Esophagus muscularis mucosa (tissue), 4 donors: Measurements from ENCODE around the gene PLPP7. TPM values are rescaled to one million over a fixed set of nuclear protein-coding genes. Genes with fewer than 3 reads are reported as not detected.

ENCODE experiments used
- DNase-seq: peaks from one replicate; pipeline ENCODE4 v3.0.0-alpha.2; 2017; ENCODE audit errors: extremely low spot score
- H3K27ac ChIP-seq, 4 donors: fragments of 200-600 bp; sonication (generic); replicated peaks in 1 of 4; 1 replicate in 3 of 4; 2 replicates in 1 of 4; pipeline ENCODE4 v1.5.1; 2016 to 2019; ENCODE audit warnings: mild to moderate bottlenecking in 1 of 4
- H3K27me3 ChIP-seq, 4 donors: fragments of 200-600 bp; sonication (generic); one replicate each; pipeline versions ENCODE4 v1.5.1 to v1.6.0; 2016 to 2019
- H3K36me3 ChIP-seq, 4 donors: fragments of 200-600 bp; sonication (generic); one replicate each; pipeline ENCODE4 v1.5.1; 2016 to 2019
- H3K4me1 ChIP-seq, 4 donors: fragments of 200-600 bp; sonication (generic); one replicate each; pipeline ENCODE4 v1.5.1; 2016 to 2019
- H3K4me3 ChIP-seq, 4 donors: fragments of 200-600 bp; sonication (generic); 1 replicate in 2 of 4; 2 replicates in 2 of 4; pipeline ENCODE4 v1.5.1; 2016 to 2019; ENCODE audit warnings: mild to moderate bottlenecking in 4 of 4, moderate library complexity in 1 of 4
- H3K9me3 ChIP-seq, 4 donors: fragments of 200-600 bp; sonication (generic); 1 replicate in 3 of 4; 2 replicates in 1 of 4; pipeline ENCODE4 v1.5.1; 2016 to 2019
- CTCF ChIP-seq, 3 experiments: fragments of 200-600 bp in 2 of 3; fragments of 450-650 bp in 1 of 3; sonication (generic) in 2 of 3; IDR thresholded peaks; one replicate each; pipeline ENCODE4 v1.5.1; 2017 to 2019; ENCODE audit warnings: antibody characterized with exemption in 3 of 3, mild to moderate bottlenecking in 2 of 3, moderate library complexity in 1 of 3
- EP300 ChIP-seq: sonication (generic); formaldehyde crosslinking; IDR thresholded peaks from one replicate; pipeline ENCODE4 v1.6.1; 2017; ENCODE audit warnings: antibody characterized with exemption
- POLR2A ChIP-seq: fragments of 450-650 bp; IDR thresholded peaks from one replicate; pipeline ENCODE4 v1.6.1; 2017; ENCODE audit warnings: antibody characterized with exemption, moderate library complexity, mild to moderate bottlenecking, low read depth
- POLR2AphosphoS5 ChIP-seq, 2 donors: sonication (generic); formaldehyde crosslinking; IDR thresholded peaks; one replicate each; pipeline ENCODE4 v1.6.1; 2017; ENCODE audit warnings: antibody characterized with exemption in 2 of 2
- WGBS: methylation state at CpG from one replicate; pipeline ENCODE4 v1.1.5; 2018; 5-methylcytosine and 5-hydroxymethylcytosine counted together
- intact Hi-C: fragments of 100-400 bp; cut with DNase I; formaldehyde crosslinking; loops from one replicate; pipeline ENCODE4 v1.15.1; 2023
- total RNA-seq, 4 donors: library from RNA; depleted of rRNA; stranded (reverse); fragments of >200 nt; gene quantifications; one replicate each; pipeline versions ENCODE4 v1.1.0 to v1.2.1, GENCODE V29; 2016

Gene PLPP7
- total RNA-seq, 4 donors from 2014 or later = 11.4 to 22.5 (median 14.4) TPM

- no peak overlapping the region for H3K4me3 ChIP-seq
- 64% methylated on average over 15 of the region's 15 CpGs for WGBS
- peaks cover 26 to 35% (median 28%) of the 10 kb centered on the region in 4 donors for H3K4me1 ChIP-seq
- TF ChIP-seq POLR2AphosphoS5 (IDR thresholded peaks at IDR 0.05) (no peak), CTCF (IDR thresholded peaks at IDR 0.05) (no peak), POLR2A (no peak), EP300 (no peak)
- H3K27me3 ChIP-seq = no peaks in the 10 kb centered on the region
- H3K27ac ChIP-seq = no peak overlapping the region
- H3K9me3 ChIP-seq = no peaks in the 10 kb centered on the region
- peaks cover 0 to 44% (median 17%) of the 10 kb centered on the region in 4 donors for H3K36me3 ChIP-seq
- intact Hi-C loops = no loop called here
- no peak for DNase-seq
These were observed 31.3 kb upstream of the PLPP7 start for GRCh38 chr9:131258186-131258585.

DNA sequence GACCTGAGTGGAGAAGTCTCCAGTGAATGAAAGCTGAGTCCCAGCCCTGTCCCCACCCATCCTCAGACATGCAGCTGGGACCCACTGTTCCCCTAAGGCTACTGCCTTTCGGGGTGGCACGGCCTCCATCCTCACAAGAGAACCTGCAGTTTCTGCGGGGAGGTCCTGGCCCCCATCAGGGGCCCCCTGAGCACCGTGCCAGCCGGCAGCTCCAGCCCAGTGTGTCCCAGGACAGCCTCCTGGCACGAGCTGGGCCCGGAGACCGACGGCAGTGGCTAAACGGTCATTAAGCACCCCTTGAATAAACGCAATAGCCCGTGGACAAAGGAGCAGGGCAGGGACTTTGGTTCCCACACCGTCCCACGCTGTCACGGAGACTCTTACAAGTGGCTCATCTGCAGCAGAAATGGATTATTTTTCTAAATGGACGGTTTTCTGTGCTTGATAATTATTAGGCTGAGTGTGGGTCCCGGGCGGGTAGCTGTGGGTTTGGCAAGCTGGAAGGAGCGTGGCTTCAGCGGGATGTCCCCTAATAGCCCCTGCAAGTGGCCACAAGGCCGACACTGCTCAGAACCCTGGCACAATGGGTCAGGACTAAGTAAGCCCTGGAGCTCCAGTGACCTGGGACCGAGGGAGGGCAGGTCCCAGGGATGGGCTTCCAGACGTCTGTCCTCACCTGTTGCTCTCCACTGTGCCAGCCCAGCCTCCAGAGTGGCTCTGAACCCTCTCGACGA is 30.7 kb upstream of the PLPP7 start:
- H3K27me3 ChIP-seq = no peaks in the 10 kb centered on the region
- peaks cover 26 to 32% (median 28%) of the 10 kb centered on the region in 4 donors for H3K4me1 ChIP-seq
- 80% methylated on average over 3 of the region's 25 CpGs for WGBS
- DNase-seq = no peak
- no peak for TF ChIP-seq EP300
- TF ChIP-seq CTCF (IDR thresholded peaks at IDR 0.05) = no peak
- no peak for TF ChIP-seq POLR2AphosphoS5 (IDR thresholded peaks at IDR 0.05)
- no peak for TF ChIP-seq POLR2A
- intact Hi-C loops = no loop called here
- no peak overlapping the region for H3K27ac ChIP-seq
- no peaks in the 10 kb centered on the region for H3K9me3 ChIP-seq
- H3K4me3 ChIP-seq = no peak overlapping the region
- H3K36me3 ChIP-seq = peaks cover 0 to 44% (median 17%) of the 10 kb centered on the region in 4 donors

DNA sequence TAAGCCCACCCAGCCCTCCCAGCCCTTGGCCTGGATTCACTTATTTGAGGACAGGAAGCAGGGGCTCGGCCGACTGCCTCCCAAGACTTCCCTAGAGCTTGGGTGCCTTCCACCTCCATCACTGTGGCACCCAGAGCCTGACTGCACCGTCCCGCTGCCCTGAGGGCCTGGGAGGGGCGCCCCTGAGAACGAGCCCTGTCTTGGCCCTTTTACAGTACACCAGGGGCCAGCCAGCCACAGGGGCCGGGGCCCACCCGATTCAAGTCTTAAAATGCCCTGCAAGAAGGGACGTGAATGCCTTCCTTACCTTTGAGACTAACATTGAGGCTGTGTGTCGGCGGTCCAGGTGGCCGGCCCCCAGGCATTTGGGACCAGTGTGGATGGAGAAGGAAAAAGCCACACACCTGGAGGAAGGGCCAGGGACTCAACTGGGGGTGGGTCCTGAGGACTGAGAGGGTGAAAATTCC is 30.1 kb upstream of the PLPP7 start:
- peaks cover 26 to 34% (median 28%) of the 10 kb centered on the region in 4 donors for H3K4me1 ChIP-seq
- H3K36me3 ChIP-seq = peaks cover 0 to 44% (median 17%) of the 10 kb centered on the region in 4 donors
- H3K27me3 ChIP-seq = no peaks in the 10 kb centered on the region
- no peak overlapping the region for H3K4me3 ChIP-seq
- intact Hi-C loops = no loop called here
- TF ChIP-seq CTCF (IDR thresholded peaks at IDR 0.05) (no peak), EP300 (no peak), POLR2A (no peak), POLR2AphosphoS5 (IDR thresholded peaks at IDR 0.05) (no peak)
- 100% methylated on average over 5 of the region's 12 CpGs for WGBS
- no peaks in the 10 kb centered on the region for H3K9me3 ChIP-seq
- no peak overlapping the region for H3K27ac ChIP-seq
- no peak for DNase-seq

DNA sequence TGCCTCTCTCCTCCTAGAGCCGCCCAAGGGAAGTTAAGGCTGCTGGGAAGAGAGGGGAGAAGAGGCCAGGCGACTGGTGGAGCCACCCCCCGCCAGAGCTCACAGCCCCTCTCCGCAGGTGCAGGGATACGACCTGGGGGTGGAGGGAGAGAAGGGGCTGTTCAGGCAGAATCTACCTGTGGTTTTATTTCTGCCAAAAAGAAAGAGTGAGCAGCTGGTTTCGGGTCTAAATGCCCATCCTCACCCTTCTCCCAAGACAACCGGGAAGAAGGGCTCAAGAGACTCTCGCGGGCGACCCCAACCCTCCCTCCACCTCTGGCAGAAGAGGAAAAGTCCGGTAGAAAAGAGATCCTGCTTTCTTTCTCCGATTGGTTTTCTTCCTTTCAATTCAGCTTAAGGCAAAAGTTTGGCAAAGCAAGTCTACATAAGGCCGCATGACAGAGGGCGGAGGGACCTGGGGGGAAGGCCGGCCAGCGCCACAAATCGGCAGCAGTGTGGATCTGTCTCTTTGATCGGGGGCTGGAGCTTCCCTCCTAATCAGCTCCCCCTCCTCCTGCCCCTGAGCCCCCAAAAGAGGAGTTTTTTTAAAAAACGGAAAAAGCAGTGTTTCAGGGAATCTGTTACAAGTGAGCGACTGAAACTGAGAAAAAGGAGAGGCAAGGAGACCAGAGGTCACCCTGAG is 29.5 kb upstream of the PLPP7 start:
- H3K27ac ChIP-seq = no peak overlapping the region
- no peaks in the 10 kb centered on the region for H3K9me3 ChIP-seq
- H3K4me1 ChIP-seq = peaks cover 26 to 30% (median 28%) of the 10 kb centered on the region in 4 donors
- 86% methylated on average over 20 of the region's 20 CpGs for whole genome bisulfite sequencing
- no peaks in the 10 kb centered on the region for H3K27me3 ChIP-seq
- H3K4me3 ChIP-seq = no peak overlapping the region
- peaks cover 0 to 44% (median 17%) of the 10 kb centered on the region in 4 donors for H3K36me3 ChIP-seq
- intact Hi-C loops = no loop called here
- DNase-seq = no peak
- TF ChIP-seq POLR2A (no peak), POLR2AphosphoS5 (IDR thresholded peaks at IDR 0.05) (no peak), EP300 (no peak), CTCF (IDR thresholded peaks at IDR 0.05) (no peak)
